GM12878 (cell line): Measurements from ENCODE around the gene ZNF416. TPM values are rescaled to one million over a fixed set of nuclear protein-coding genes. Genes with fewer than 3 reads are reported as not detected.

Experiments
- BACH1 ChIP-seq: fragments of 450-650 bp; IDR thresholded peaks from 2 replicates; pipeline ENCODE4 v1.6.1; 2017; ENCODE audit warnings: mild to moderate bottlenecking, borderline replicate concordance
- BMI1 ChIP-seq: fragments of 450-650 bp; IDR thresholded peaks from 2 replicates; pipeline ENCODE4 v1.6.1; 2016; ENCODE audit warnings: mild to moderate bottlenecking, moderate library complexity, borderline replicate concordance
- BRCA1 ChIP-seq: IDR thresholded peaks from 2 replicates; pipeline ENCODE4 v1.6.1; 2011; ENCODE audit warnings: low read depth, low read length, improper control_type of control experiment
- JUNB ChIP-seq: IDR thresholded peaks from 2 replicates; pipeline ENCODE4 v1.6.1; 2016; ENCODE audit warnings: antibody characterized with exemption, mild to moderate bottlenecking
- MLLT1 ChIP-seq: fragments of 450-650 bp; IDR thresholded peaks from 2 replicates; pipeline ENCODE4 v1.6.1; 2016; ENCODE audit warnings: mild to moderate bottlenecking
- MXI1 ChIP-seq: fragments of 150-350 bp; IDR thresholded peaks from 2 replicates; pipeline ENCODE4 v1.6.1; 2011; ENCODE audit warnings: low read depth, mild to moderate bottlenecking, inconsistent platforms, low read length, improper control_type of control experiment
- NFYB ChIP-seq: IDR thresholded peaks from 2 replicates; pipeline ENCODE4 v1.6.1; 2011; ENCODE audit warnings: low read depth, mild to moderate bottlenecking, low read length, improper control_type of control experiment, moderate library complexity; ENCODE audit not compliant: insufficient read depth
- PML ChIP-seq: IDR thresholded peaks from 2 replicates; pipeline ENCODE4 v1.6.1; 2012; ENCODE audit warnings: low read length, inconsistent platforms
- POLR2A ChIP-seq: IDR thresholded peaks from 2 replicates; pipeline ENCODE4 v1.6.1; 2011; ENCODE audit warnings: low read depth, mild to moderate bottlenecking, low read length
- SKIL ChIP-seq: fragments of 450-650 bp; IDR thresholded peaks from 2 replicates; pipeline ENCODE4 v1.6.1; 2017; ENCODE audit warnings: mild to moderate bottlenecking, low read depth, inconsistent platforms; ENCODE audit not compliant: poor library complexity, severe bottlenecking
- SRF ChIP-seq, 2 experiments: IDR thresholded peaks; 2 replicates each; pipeline ENCODE4 v1.6.1; 2011; ENCODE audit warnings: low read depth in 2 of 2, low read length in 2 of 2, mild to moderate bottlenecking in 1 of 2, moderate library complexity in 1 of 2
- TBL1XR1 ChIP-seq: IDR thresholded peaks from 2 replicates; pipeline ENCODE4 v1.6.1; 2012; ENCODE audit warnings: low read depth, low read length, improper control_type of control experiment
- TCF12 ChIP-seq: IDR thresholded peaks from 2 replicates; pipeline ENCODE4 v1.6.1; 2011; ENCODE audit warnings: low read depth, mild to moderate bottlenecking, low read length
- TCF3 ChIP-seq: IDR thresholded peaks from 2 replicates; pipeline ENCODE4 v1.6.1; 2012; ENCODE audit warnings: low read depth, mild to moderate bottlenecking, low read length, borderline replicate concordance; ENCODE audit not compliant: insufficient read depth
- WRNIP1 ChIP-seq: IDR thresholded peaks from 2 replicates; pipeline ENCODE4 v1.6.1; 2011; ENCODE audit warnings: low read depth, low read length, improper control_type of control experiment, borderline replicate concordance
- polyA plus RNA-seq, 11 experiments: library from polyadenylated mRNA; depleted of rRNA in 4 of 11; unstranded in 6 of 11; stranded (reverse) in 5 of 11; fragments of >200 nt; fragmentation: Nextera tagmentation in 4 of 11; fragmentation: Illumina TruSeq in 1 of 11; extraction: Ambion mirVana in 4 of 11; extraction: Trizol in 1 of 11; gene quantifications; 1 replicate in 1 of 11; 2 replicates in 10 of 11; pipeline versions ENCODE4 v1.2.1 to v1.2.3, GENCODE V29; 2011 to 2016; ENCODE audit warnings: inconsistent platforms in 2 of 11, missing spikeins in 2 of 11, low read depth in 1 of 11
- total RNA-seq, 4 experiments: library from RNA; depleted of rRNA in 3 of 4; stranded (reverse); fragments of >200 nt in 3 of 4; fragmentation: Illumina TruSeq in 1 of 4; extraction: Trizol in 1 of 4; gene quantifications; 2 replicates each; pipeline versions ENCODE4 v1.2.1 to v1.2.3, GENCODE V29; 2013 to 2021
- TF ChIP-seq, protein P1 (sequence below): fragments of 450-650 bp; IDR thresholded peaks from 2 replicates; pipeline ENCODE4 v1.6.1; 2018; ENCODE audit warnings: borderline replicate concordance, mild to moderate bottlenecking; ENCODE audit not compliant: partially characterized antibody
- TF ChIP-seq, protein P2 (sequence below): fragments of 450-650 bp; IDR thresholded peaks from 2 replicates; pipeline ENCODE4 v1.6.1; 2017; ENCODE audit warnings: mild to moderate bottlenecking, moderate library complexity
- TF ChIP-seq, protein P3 (sequence below): fragments of 450-650 bp; IDR thresholded peaks from 2 replicates; pipeline ENCODE4 v1.6.1; 2014; ENCODE audit warnings: mild to moderate bottlenecking

ZNF416 gene
- total and polyA plus RNA-seq, 10 of the 15 experiments (the other 5 are each of a cell fraction or from before 2014, with no cell fraction given) = 1.2 to 5.4 (median 4.7) TPM

DNA sequence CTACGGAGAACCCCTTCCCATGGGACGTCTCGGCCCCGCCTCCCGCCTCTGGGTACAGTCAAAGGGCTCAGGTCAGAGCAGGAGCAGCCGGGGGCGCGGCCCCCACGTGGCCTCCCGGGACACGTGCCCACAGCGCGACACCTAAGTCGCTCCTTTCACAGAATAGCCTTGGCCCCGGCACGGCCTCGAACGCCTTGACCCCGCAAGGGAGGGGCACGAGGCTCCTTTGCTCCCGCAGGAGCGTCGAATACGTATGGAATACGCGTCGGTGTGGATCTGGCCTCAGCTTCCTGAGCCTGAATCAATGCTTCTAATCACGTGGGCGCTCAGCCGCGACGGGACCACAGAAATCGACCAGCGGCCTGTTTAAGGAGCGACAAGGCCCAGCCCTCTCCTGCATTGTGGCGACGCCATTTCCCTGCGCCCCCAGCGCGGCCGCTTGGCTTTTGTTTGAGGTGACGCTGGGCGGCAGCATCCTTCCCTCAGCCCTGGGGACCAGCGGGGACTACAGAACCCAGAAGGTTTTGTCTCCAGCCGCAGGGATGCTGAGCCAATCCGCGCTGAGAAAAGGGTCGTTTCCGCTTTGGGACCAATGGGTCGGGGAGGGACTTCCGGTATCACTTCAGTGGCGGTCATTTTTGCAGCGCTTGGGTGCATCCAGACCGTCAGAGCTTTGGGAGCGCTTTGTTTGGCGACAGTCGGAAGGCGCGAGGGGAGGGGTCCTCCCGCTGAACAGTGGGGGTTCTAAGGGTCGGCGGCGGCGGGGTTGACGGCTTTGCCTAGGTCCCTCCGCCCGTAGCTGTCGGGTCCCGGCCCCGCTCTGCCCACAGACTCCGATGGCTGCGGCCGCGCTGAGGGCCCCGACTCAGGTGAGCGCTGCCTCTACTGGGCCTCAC lies 5.1 kb upstream of the ZNF416 start, which contains the start of gene ZIK1 (continued):
- no peak for TF ChIP-seq SRF (IDR thresholded peaks at IDR 0.05; ENCODE audit: low read depth in 2 of 2, low read length in 2 of 2)
- peak; percentile 89 for TF ChIP-seq MLLT1
- TF ChIP-seq JUNB = no peak
- no peak for TF ChIP-seq MXI1
- TF ChIP-seq BACH1 = no peak
- TF ChIP-seq SKIL = no peak
- no peak for TF ChIP-seq TBL1XR1
- TF ChIP-seq PML = no peak
- TF ChIP-seq NFYB = peak; percentile 55; the same call in 1 of the 2 replicates
- peak; percentile 68 for TF ChIP-seq POLR2A
- TF ChIP-seq TCF12 = no peak
- TF ChIP-seq, protein P1, sequence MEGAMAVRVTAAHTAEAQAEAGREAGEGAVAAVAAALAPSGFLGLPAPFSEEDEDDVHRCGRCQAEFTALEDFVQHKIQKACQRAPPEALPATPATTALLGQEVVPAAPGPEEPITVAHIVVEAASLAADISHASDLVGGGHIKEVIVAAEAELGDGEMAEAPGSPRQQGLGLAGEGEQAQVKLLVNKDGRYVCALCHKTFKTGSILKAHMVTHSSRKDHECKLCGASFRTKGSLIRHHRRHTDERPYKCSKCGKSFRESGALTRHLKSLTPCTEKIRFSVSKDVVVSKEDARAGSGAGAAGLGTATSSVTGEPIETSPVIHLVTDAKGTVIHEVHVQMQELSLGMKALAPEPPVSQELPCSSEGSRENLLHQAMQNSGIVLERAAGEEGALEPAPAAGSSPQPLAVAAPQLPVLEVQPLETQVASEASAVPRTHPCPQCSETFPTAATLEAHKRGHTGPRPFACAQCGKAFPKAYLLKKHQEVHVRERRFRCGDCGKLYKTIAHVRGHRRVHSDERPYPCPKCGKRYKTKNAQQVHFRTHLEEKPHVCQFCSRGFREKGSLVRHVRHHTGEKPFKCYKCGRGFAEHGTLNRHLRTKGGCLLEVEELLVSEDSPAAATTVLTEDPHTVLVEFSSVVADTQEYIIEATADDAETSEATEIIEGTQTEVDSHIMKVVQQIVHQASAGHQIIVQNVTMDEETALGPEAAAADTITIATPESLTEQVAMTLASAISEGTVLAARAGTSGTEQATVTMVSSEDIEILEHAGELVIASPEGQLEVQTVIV = no peak
- no peak for TF ChIP-seq WRNIP1
- TF ChIP-seq, protein P2, sequence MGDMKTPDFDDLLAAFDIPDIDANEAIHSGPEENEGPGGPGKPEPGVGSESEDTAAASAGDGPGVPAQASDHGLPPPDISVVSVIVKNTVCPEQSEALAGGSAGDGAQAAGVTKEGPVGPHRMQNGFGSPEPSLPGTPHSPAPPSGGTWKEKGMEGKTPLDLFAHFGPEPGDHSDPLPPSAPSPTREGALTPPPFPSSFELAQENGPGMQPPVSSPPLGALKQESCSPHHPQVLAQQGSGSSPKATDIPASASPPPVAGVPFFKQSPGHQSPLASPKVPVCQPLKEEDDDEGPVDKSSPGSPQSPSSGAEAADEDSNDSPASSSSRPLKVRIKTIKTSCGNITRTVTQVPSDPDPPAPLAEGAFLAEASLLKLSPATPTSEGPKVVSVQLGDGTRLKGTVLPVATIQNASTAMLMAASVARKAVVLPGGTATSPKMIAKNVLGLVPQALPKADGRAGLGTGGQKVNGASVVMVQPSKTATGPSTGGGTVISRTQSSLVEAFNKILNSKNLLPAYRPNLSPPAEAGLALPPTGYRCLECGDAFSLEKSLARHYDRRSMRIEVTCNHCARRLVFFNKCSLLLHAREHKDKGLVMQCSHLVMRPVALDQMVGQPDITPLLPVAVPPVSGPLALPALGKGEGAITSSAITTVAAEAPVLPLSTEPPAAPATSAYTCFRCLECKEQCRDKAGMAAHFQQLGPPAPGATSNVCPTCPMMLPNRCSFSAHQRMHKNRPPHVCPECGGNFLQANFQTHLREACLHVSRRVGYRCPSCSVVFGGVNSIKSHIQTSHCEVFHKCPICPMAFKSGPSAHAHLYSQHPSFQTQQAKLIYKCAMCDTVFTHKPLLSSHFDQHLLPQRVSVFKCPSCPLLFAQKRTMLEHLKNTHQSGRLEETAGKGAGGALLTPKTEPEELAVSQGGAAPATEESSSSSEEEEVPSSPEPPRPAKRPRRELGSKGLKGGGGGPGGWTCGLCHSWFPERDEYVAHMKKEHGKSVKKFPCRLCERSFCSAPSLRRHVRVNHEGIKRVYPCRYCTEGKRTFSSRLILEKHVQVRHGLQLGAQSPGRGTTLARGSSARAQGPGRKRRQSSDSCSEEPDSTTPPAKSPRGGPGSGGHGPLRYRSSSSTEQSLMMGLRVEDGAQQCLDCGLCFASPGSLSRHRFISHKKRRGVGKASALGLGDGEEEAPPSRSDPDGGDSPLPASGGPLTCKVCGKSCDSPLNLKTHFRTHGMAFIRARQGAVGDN = peak; percentile 56; the same call in 1 of the 2 replicates
- TF ChIP-seq TCF3 = no peak
- TF ChIP-seq BRCA1 = no peak
- no peak for TF ChIP-seq BMI1
- TF ChIP-seq, protein P3, sequence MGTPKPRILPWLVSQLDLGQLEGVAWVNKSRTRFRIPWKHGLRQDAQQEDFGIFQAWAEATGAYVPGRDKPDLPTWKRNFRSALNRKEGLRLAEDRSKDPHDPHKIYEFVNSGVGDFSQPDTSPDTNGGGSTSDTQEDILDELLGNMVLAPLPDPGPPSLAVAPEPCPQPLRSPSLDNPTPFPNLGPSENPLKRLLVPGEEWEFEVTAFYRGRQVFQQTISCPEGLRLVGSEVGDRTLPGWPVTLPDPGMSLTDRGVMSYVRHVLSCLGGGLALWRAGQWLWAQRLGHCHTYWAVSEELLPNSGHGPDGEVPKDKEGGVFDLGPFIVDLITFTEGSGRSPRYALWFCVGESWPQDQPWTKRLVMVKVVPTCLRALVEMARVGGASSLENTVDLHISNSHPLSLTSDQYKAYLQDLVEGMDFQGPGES = no peak
